Uterus (tissue), 2 donors: ENCODE data around the gene UPK1B.

Source experiments
- POLR2A ChIP-seq, 2 donors: fragments of 450-650 bp; IDR thresholded peaks; one replicate each; pipeline ENCODE4 v1.6.1; 2016; ENCODE audit warnings: antibody characterized with exemption in 2 of 2, mild to moderate bottlenecking in 1 of 2, moderate library complexity in 1 of 2
- TF ChIP-seq, protein P1 (sequence below), 4 experiments: fragments of 200-600 bp in 2 of 4; fragments of 450-650 bp in 2 of 4; sonication (generic) in 2 of 4; IDR thresholded peaks; one replicate each; pipeline ENCODE4 v1.5.1; 2016 to 2019; ENCODE audit warnings: antibody characterized with exemption in 4 of 4, mild to moderate bottlenecking in 2 of 4, moderate library complexity in 1 of 4

DNA sequence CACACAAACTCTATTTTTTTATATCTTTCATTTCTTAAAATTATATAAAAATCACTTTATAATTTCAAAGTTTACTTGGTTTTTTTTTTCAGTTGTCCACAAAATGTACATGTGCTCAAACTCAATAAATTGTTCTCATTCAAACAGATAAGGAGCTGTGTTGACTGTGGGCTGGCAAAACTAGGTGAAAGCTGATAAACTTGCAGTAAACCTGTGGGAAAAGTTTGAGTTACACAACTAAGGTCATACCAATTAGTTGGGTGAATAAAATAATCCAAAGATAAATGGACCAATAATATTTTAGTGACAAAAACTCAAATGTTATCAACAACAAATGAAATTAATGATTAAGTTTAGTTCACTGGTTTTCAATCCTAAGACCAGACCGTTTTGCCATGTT, 12.6 kb upstream of the UPK1B start:
- TF ChIP-seq, protein P1, sequence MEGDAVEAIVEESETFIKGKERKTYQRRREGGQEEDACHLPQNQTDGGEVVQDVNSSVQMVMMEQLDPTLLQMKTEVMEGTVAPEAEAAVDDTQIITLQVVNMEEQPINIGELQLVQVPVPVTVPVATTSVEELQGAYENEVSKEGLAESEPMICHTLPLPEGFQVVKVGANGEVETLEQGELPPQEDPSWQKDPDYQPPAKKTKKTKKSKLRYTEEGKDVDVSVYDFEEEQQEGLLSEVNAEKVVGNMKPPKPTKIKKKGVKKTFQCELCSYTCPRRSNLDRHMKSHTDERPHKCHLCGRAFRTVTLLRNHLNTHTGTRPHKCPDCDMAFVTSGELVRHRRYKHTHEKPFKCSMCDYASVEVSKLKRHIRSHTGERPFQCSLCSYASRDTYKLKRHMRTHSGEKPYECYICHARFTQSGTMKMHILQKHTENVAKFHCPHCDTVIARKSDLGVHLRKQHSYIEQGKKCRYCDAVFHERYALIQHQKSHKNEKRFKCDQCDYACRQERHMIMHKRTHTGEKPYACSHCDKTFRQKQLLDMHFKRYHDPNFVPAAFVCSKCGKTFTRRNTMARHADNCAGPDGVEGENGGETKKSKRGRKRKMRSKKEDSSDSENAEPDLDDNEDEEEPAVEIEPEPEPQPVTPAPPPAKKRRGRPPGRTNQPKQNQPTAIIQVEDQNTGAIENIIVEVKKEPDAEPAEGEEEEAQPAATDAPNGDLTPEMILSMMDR (IDR thresholded peaks at IDR 0.05): no peak
- TF ChIP-seq POLR2A (IDR thresholded peaks at IDR 0.05): no peak
